Activated CD8-positive, alpha-beta T cell treated with anti-CD3 and anti-CD28 coated beads for 36 hours (primary cell): ENCODE results near the gene ITPR3. TPM values are rescaled to one million over a fixed set of nuclear protein-coding genes. Genes with fewer than 3 reads are reported as not detected.
A peak's percentile ranks its signal among the peaks of the same experiment; 100 is the strongest.

Experiments
- ATAC-seq: fragments of 200-7000 bp; cut with Tn5 transposase; one replicate; pipeline ENCODE4 v1.10.0; 2021; ENCODE audit warnings: mild to moderate bottlenecking, moderate library complexity
- CTCF ChIA-PET: fragments of 350-600 bp; sonication (Branson Sonifier 250); formaldehyde crosslinking; loops from one replicate; lab custom pipeline; 2021; ENCODE audit warnings: antibody characterized with exemption; lab: Charles Lee
- POLR2A ChIA-PET: fragments of 350-600 bp; sonication (Branson Sonifier 250); formaldehyde crosslinking; loops from one replicate; lab custom pipeline; 2021; ENCODE audit warnings: antibody characterized with exemption; lab: Charles Lee
- DNase-seq: peaks from one replicate; pipeline ENCODE4 v3.0.0-alpha.2; 2020
- H3K27ac Mint-ChIP-seq: one replicate; pipeline ENCODE4 v1.8.0; 2021; ENCODE audit warnings: mild to moderate bottlenecking, mixed read lengths
- H3K27me3 Mint-ChIP-seq: one replicate; pipeline ENCODE4 v1.8.0; 2021; ENCODE audit warnings: mixed read lengths
- H3K36me3 Mint-ChIP-seq: one replicate; pipeline ENCODE4 v1.8.0; 2021; ENCODE audit warnings: low read depth, mixed read lengths
- H3K4me1 Mint-ChIP-seq: one replicate; pipeline ENCODE4 v1.8.0; 2021; ENCODE audit warnings: low read depth, mixed read lengths
- H3K4me3 Mint-ChIP-seq: one replicate; pipeline ENCODE4 v1.8.0; 2021; ENCODE audit warnings: mild to moderate bottlenecking, moderate library complexity, mixed read lengths
- H3K9me3 Mint-ChIP-seq: one replicate; pipeline ENCODE4 v1.8.0; 2021; ENCODE audit warnings: mixed read lengths
- CTCF ChIP-seq: fragments of 200-600 bp; IDR thresholded peaks from one replicate; pipeline ENCODE4 v1.8.0; 2022; ENCODE audit warnings: antibody characterized with exemption, mild to moderate bottlenecking
- intact Hi-C: fragments of 100-400 bp; cut with micrococcal nuclease; formaldehyde crosslinking; loops from one replicate; pipeline ENCODE4 v1.10.0; 2022
- total RNA-seq, 2 experiments: library from RNA; stranded (reverse); gene quantifications; one replicate each; pipeline ENCODE4 v1.2.3, GENCODE V29; 2021

Gene ITPR3
- total RNA-seq, 2 experiments from 2014 or later = 36.6 to 38.0 TPM

GRCh38 chr6:33711140-33712129 lies 90.3 kb downstream of the ITPR3 start, which contains the start of gene UQCC2:
Gene UQCC2 (minus strand): TSS chr6:33711700. CDS start chr6:33711686, 14 bp downstream.
- ATAC-seq (peak; percentile 99), DNase-seq (peak; percentile 98)
- peaks cover 35% of the 10 kb centered on the region for H3K4me1 Mint-ChIP-seq
- TF ChIP-seq CTCF = peak; percentile 69
- H3K36me3 Mint-ChIP-seq = peaks cover 35% of the 10 kb centered on the region
- H3K4me3 Mint-ChIP-seq = peak within 1 kb of the TSS; percentile 94
- no peaks in the 10 kb centered on the region for H3K9me3 Mint-ChIP-seq
- ChIA-PET CTCF (interaction anchor here (0.6 to 4.2 kb wide), 39 partner anchors 9 to 445 kb away, joined by 3 to 44 read pairs (median 4); partner anchors contain the start of genes GRM4 and ITPR3), POLR2A (interaction anchor here (0.7 to 2.3 kb wide), 13 partner anchors 10 to 388 kb away, joined by 3 to 33 read pairs (median 4); partner anchors contain the start of genes BAK1 and ITPR3)
- intact Hi-C loops = no loop called here
- H3K27ac Mint-ChIP-seq = peak within 1 kb of the TSS; percentile 98
- no peaks in the 10 kb centered on the region for H3K27me3 Mint-ChIP-seq

- TF ChIP-seq CTCF = no peak
- DNase-seq (no peak), ATAC-seq (no peak)
- Mint-ChIP-seq H3K4me1 (peaks cover 27% of the 10 kb centered on the region), H3K9me3 (no peaks in the 10 kb centered on the region), H3K27me3 (no peaks in the 10 kb centered on the region), H3K36me3 (peaks cover 29% of the 10 kb centered on the region), H3K27ac (no peak overlapping the region), H3K4me3 (no peak overlapping the region)
- intact Hi-C loops = no loop called here
- ChIA-PET CTCF (interaction anchor here (0.9 to 3.6 kb wide), 5 partner anchors 10 to 430 kb away, joined by 3 to 27 read pairs (median 4); no protein-coding TSS in a partner anchor), POLR2A (interaction anchor here (0.6 to 1.6 kb wide), 2 partner anchors 11 to 964 kb away, joined by 3 read pairs; no protein-coding TSS in a partner anchor)
Measured at GRCh38 chr6:33712914-33713313, 91.8 kb downstream of the ITPR3 start.

GRCh38 chr6:33713786-33714185 lies 92.7 kb downstream of the ITPR3 start:
- POLR2A ChIA-PET = no interaction called here
- no peak for TF ChIP-seq CTCF
- no peaks in the 10 kb centered on the region for H3K27me3 Mint-ChIP-seq
- CTCF ChIA-PET = interaction anchor here (0.9 to 3.6 kb wide), 5 partner anchors 9 to 429 kb away, joined by 3 to 27 read pairs (median 4); no protein-coding TSS in a partner anchor
- no peak for ATAC-seq
- H3K4me1 Mint-ChIP-seq = peaks cover 23% of the 10 kb centered on the region
- no peak for DNase-seq
- no peaks in the 10 kb centered on the region for H3K9me3 Mint-ChIP-seq
- no peak overlapping the region for H3K27ac Mint-ChIP-seq
- H3K4me3 Mint-ChIP-seq = no peak overlapping the region
- intact Hi-C loops = no loop called here
- peaks cover 22% of the 10 kb centered on the region for H3K36me3 Mint-ChIP-seq

GRCh38 chr6:33714385-33715040 lies 93.4 kb downstream of the ITPR3 start:
- no peak overlapping the region for H3K4me3 Mint-ChIP-seq
- DNase-seq = no peak
- peaks cover 15% of the 10 kb centered on the region for H3K36me3 Mint-ChIP-seq
- POLR2A ChIA-PET = interaction anchor here (1.3 kb wide), 1 partner anchor 17 kb away, joined by 4 read pairs; no protein-coding TSS in a partner anchor
- H3K9me3 Mint-ChIP-seq = no peaks in the 10 kb centered on the region
- ATAC-seq = no peak
- H3K4me1 Mint-ChIP-seq = peaks cover 17% of the 10 kb centered on the region
- no peak for TF ChIP-seq CTCF
- CTCF ChIA-PET = interaction anchor here (1.2 to 3.6 kb wide), 3 partner anchors 9 to 31 kb away, joined by 4 to 27 read pairs (median 13); no protein-coding TSS in a partner anchor
- intact Hi-C loops = no loop called here
- H3K27ac Mint-ChIP-seq = no peak overlapping the region
- H3K27me3 Mint-ChIP-seq = no peaks in the 10 kb centered on the region
